H9 (cell line): ENCODE data around the gene LHCGR. TPM values are rescaled to one million over a fixed set of nuclear protein-coding genes. Genes with fewer than 3 reads are reported as not detected.
A peak's percentile ranks its signal among the peaks of the same experiment; 100 is the strongest.

Experiments
- DNase-seq: peaks from one replicate; pipeline ENCODE4 v3.0.0-alpha.2; 2017
- H2AFZ ChIP-seq: one replicate; pipeline ENCODE4 v1.6.1; 2013; ENCODE audit warnings: mild to moderate bottlenecking, low read length, control low read depth, moderate library complexity
- H2AK5ac ChIP-seq: 2 replicates; pipeline ENCODE4 v1.6.1; 2013; ENCODE audit warnings: low read length, control low read depth, mixed read lengths; ENCODE audit not compliant: insufficient read length
- H2BK120ac ChIP-seq: one replicate; pipeline ENCODE4 v1.6.1; 2013; ENCODE audit warnings: low read depth, mild to moderate bottlenecking, low read length, control low read depth, inconsistent platforms; ENCODE audit not compliant: poor library complexity, severe bottlenecking
- H2BK12ac ChIP-seq: 2 replicates; pipeline ENCODE4 v1.6.1; 2013; ENCODE audit warnings: low read length, control low read depth, mixed read lengths, low read depth; ENCODE audit not compliant: insufficient read length
- H2BK15ac ChIP-seq: 2 replicates; pipeline ENCODE4 v1.6.1; 2013; ENCODE audit warnings: low read depth, low read length, control low read depth
- H2BK20ac ChIP-seq: one replicate; pipeline ENCODE4 v1.6.1; 2013; ENCODE audit warnings: low read depth, mild to moderate bottlenecking, low read length, control low read depth, inconsistent platforms; ENCODE audit not compliant: poor library complexity, severe bottlenecking
- H2BK5ac ChIP-seq: 2 replicates; pipeline ENCODE4 v1.6.1; 2013; ENCODE audit warnings: low read length, control low read depth, mixed read lengths; ENCODE audit not compliant: insufficient read length
- H3K14ac ChIP-seq: 2 replicates; pipeline ENCODE4 v1.6.1; 2013; ENCODE audit warnings: low read length, control low read depth; ENCODE audit not compliant: insufficient read depth
- H3K18ac ChIP-seq: 2 replicates; pipeline ENCODE4 v1.6.1; 2013; ENCODE audit warnings: low read depth, mild to moderate bottlenecking, mixed read lengths, low read length, control low read depth; ENCODE audit not compliant: insufficient read length
- H3K23ac ChIP-seq: 2 replicates; pipeline ENCODE4 v1.6.1; 2013; ENCODE audit warnings: low read length, control low read depth, mixed read lengths, low read depth; ENCODE audit not compliant: insufficient read length
- H3K23me2 ChIP-seq: 2 replicates; pipeline ENCODE4 v1.6.1; 2013; ENCODE audit warnings: low read depth, mild to moderate bottlenecking, mixed read lengths, low read length, control low read depth; ENCODE audit not compliant: insufficient read length, poor library complexity, severe bottlenecking
- H3K27ac ChIP-seq: 2 replicates; pipeline ENCODE4 v1.5.1; 2013; ENCODE audit warnings: low read length, control low read depth, mixed read lengths, low read depth; ENCODE audit not compliant: insufficient read length
- H3K27me3 ChIP-seq: 2 replicates; pipeline ENCODE4 v1.6.1; 2013; ENCODE audit warnings: low read length, control low read depth, inconsistent platforms; ENCODE audit not compliant: insufficient read depth
- H3K4ac ChIP-seq: 2 replicates; pipeline ENCODE4 v1.6.1; 2013; ENCODE audit warnings: low read depth, mild to moderate bottlenecking, control low read depth, inconsistent platforms, low read length, moderate library complexity
- H3K4me1 ChIP-seq: 2 replicates; pipeline ENCODE4 v1.6.1; 2013; ENCODE audit warnings: low read length, control low read depth, inconsistent platforms; ENCODE audit not compliant: insufficient read depth
- H3K4me2 ChIP-seq: 2 replicates; pipeline ENCODE4 v1.6.1; 2013; ENCODE audit warnings: low read length, control low read depth, mixed read lengths; ENCODE audit not compliant: insufficient read length, insufficient read depth
- H3K56ac ChIP-seq: 2 replicates; pipeline ENCODE4 v1.6.1; 2013; ENCODE audit warnings: low read depth, mild to moderate bottlenecking, mixed read lengths, low read length, control low read depth; ENCODE audit not compliant: insufficient read length
- H3K79me1 ChIP-seq: 2 replicates; pipeline ENCODE4 v1.6.1; 2013; ENCODE audit warnings: low read depth, mild to moderate bottlenecking, moderate library complexity, low read length, control low read depth, inconsistent platforms; ENCODE audit not compliant: insufficient read depth, poor library complexity, severe bottlenecking
- H3K79me2 ChIP-seq: 2 replicates; pipeline ENCODE4 v1.6.1; 2013; ENCODE audit warnings: low read length, control low read depth, inconsistent platforms; ENCODE audit not compliant: insufficient read depth
- H3K9ac ChIP-seq: 2 replicates; pipeline ENCODE4 v1.6.1; 2013; ENCODE audit warnings: low read length, control low read depth, mixed read lengths; ENCODE audit not compliant: insufficient read length; ENCODE audit errors: extremely low read depth
- H3K9me3 ChIP-seq: one replicate; pipeline ENCODE4 v1.6.1; 2013; ENCODE audit warnings: low read depth, low read length, inconsistent platforms; ENCODE audit not compliant: control insufficient read depth
- H3T11ph ChIP-seq: one replicate; pipeline ENCODE4 v1.6.1; 2013; ENCODE audit warnings: mild to moderate bottlenecking, low read length, control low read depth, inconsistent platforms
- H4K20me1 ChIP-seq: one replicate; pipeline ENCODE4 v1.6.1; 2013; ENCODE audit not compliant: control insufficient read depth, insufficient read length, insufficient read depth
- H4K5ac ChIP-seq: 2 replicates; pipeline ENCODE4 v1.6.1; 2013; ENCODE audit warnings: low read depth, mild to moderate bottlenecking, mixed read lengths, low read length, control low read depth; ENCODE audit not compliant: insufficient read length
- H4K8ac ChIP-seq: replicated peaks from 2 replicates; pipeline ENCODE4 v1.6.1; 2013; ENCODE audit warnings: low read length, control low read depth, mixed read lengths, low read depth; ENCODE audit not compliant: insufficient read length
- H4K91ac ChIP-seq: 2 replicates; pipeline ENCODE4 v1.6.1; 2013; ENCODE audit warnings: low read depth, mild to moderate bottlenecking, moderate library complexity, mixed read lengths, low read length, control low read depth; ENCODE audit not compliant: insufficient read length
- H3K27ac Mint-ChIP-seq, 3 experiments: 2 replicates in 2 of 3; 3 replicates in 1 of 3; pipeline ENCODE4 v1.8.0; 2020 to 2021; ENCODE audit warnings: mixed read lengths in 3 of 3, mild to moderate bottlenecking in 1 of 3, moderate library complexity in 1 of 3
- H3K27me3 Mint-ChIP-seq: 2 replicates; pipeline ENCODE4 v1.8.0; 2021; ENCODE audit warnings: low read depth, mild to moderate bottlenecking, moderate library complexity, mixed read lengths
- H3K36me3 Mint-ChIP-seq, 3 experiments: 2 replicates in 2 of 3; 3 replicates in 1 of 3; pipeline ENCODE4 v1.8.0; 2020 to 2021; ENCODE audit warnings: low read depth in 3 of 3, mixed read lengths in 3 of 3; ENCODE audit not compliant: insufficient read depth in 1 of 3
- H3K4me1 Mint-ChIP-seq, 2 experiments: 2 replicates each; pipeline ENCODE4 v1.8.0; 2020; ENCODE audit warnings: mixed read lengths in 2 of 2
- H3K4me3 Mint-ChIP-seq, 2 experiments: 2 replicates in 1 of 2; 3 replicates in 1 of 2; pipeline ENCODE4 v1.8.0; 2020 to 2021; ENCODE audit warnings: mild to moderate bottlenecking in 2 of 2, mixed read lengths in 2 of 2, moderate library complexity in 1 of 2
- H3K9me3 Mint-ChIP-seq, 2 experiments: 2 replicates in 1 of 2; 3 replicates in 1 of 2; pipeline ENCODE4 v1.8.0; 2020; ENCODE audit warnings: mild to moderate bottlenecking in 2 of 2, mixed read lengths in 2 of 2, moderate library complexity in 1 of 2
- CTCF ChIP-seq: fragments of 200-600 bp; sonication (generic); conservative IDR thresholded peaks from 3 replicates; pipeline ENCODE4 v1.8.0; 2021; ENCODE audit warnings: antibody characterized with exemption, mild to moderate bottlenecking
- WGBS: extraction: QIAGEN DNeasy Blood & Tissue Kit; methylation state at CpG from one replicate; pipeline ENCODE4 v1.1.7; 2013; ENCODE audit warnings: missing lambda C conversion rate, low lambda C conversion rate, mixed read lengths; ENCODE audit not compliant: insufficient read length; ENCODE audit errors: extremely low coverage; 5-methylcytosine and 5-hydroxymethylcytosine counted together
- total RNA-seq: library from RNA; stranded (reverse); gene quantifications from 2 replicates; pipeline ENCODE4 v1.2.1, GENCODE V29; 2021

LHCGR gene
- total RNA-seq, 1 experiment from 2014 or later, result 0.44 TPM

GRCh38 chr2:48790407-48791170, 35.1 kb upstream of the LHCGR start:
- Histone ChIP-seq H3K4ac (no peak overlapping the region), H2BK15ac (no peak overlapping the region), H3K56ac (no peak overlapping the region), H2BK12ac (no peak overlapping the region), H3K79me2 (no peaks in the 10 kb centered on the region), H3K9ac (no peak overlapping the region), H4K91ac (no peak overlapping the region), H4K8ac (no peak overlapping the region), H4K20me1 (no peaks in the 10 kb centered on the region), H3K4me1 (peaks cover 4% of the 10 kb centered on the region; the same call in 1 of the 2 replicates), H3K9me3 (no peaks in the 10 kb centered on the region), H3K18ac (no peak overlapping the region), H3K27me3 (no peaks in the 10 kb centered on the region), H3K23ac (no peak overlapping the region), H3K79me1 (no peaks in the 10 kb centered on the region), H2AFZ (no peak overlapping the region), H2BK20ac (no peak overlapping the region), H3K14ac (no peak overlapping the region), H2BK5ac (no peak overlapping the region), H2BK120ac (no peak overlapping the region), H3K4me2 (no peak overlapping the region), H3K27ac (no peak overlapping the region), H2AK5ac (no peak overlapping the region), H3T11ph (no peak overlapping the region), H3K23me2 (no peaks in the 10 kb centered on the region), H4K5ac (no peak overlapping the region)
- no peak for TF ChIP-seq CTCF
- H3K27ac Mint-ChIP-seq, result peak overlapping the region in 2 of 3 experiments; percentile 19 to 62; a peak in 2 of 7 replicates
- no peaks in the 10 kb centered on the region; a peak in 1 of 5 replicates for H3K9me3 Mint-ChIP-seq
- DNase-seq, result no peak
- peaks cover 33 to 37% of the 10 kb centered on the region in 2 experiments for H3K4me1 Mint-ChIP-seq
- H3K36me3 Mint-ChIP-seq, result no peaks in the 10 kb centered on the region
- H3K27me3 Mint-ChIP-seq, result no peaks in the 10 kb centered on the region
- WGBS, result 100% methylated on average over 2 of the region's 13 CpGs
- H3K4me3 Mint-ChIP-seq, result no peak overlapping the region; a peak in 1 of 5 replicates
